H1 (cell line): ENCODE data around the gene CEMIP2. TPM values are rescaled to one million over a fixed set of nuclear protein-coding genes. Genes with fewer than 3 reads are reported as not detected.

Source experiments
- BRCA1 ChIP-seq: IDR thresholded peaks from 2 replicates; pipeline ENCODE4 v1.6.1; 2012; ENCODE audit warnings: low read depth, low read length, improper control_type of control experiment
- FOSL1 ChIP-seq: IDR thresholded peaks from 2 replicates; pipeline ENCODE4 v1.6.1; 2011; ENCODE audit warnings: mild to moderate bottlenecking, low read depth, low read length, moderate library complexity; ENCODE audit not compliant: insufficient read depth
- HDAC6 ChIP-seq: IDR thresholded peaks from one replicate; pipeline ENCODE4 v1.7.1; 2012; ENCODE audit warnings: low read depth, mild to moderate bottlenecking, inconsistent platforms, low read length, moderate library complexity
- PHF8 ChIP-seq: fragments of 200-600 bp; sonication (generic); conservative IDR thresholded peaks from 2 replicates; pipeline ENCODE4 v1.7.1; 2012; ENCODE audit warnings: low read depth, mild to moderate bottlenecking, inconsistent platforms, low read length, moderate library complexity
- SAP30 ChIP-seq: fragments of 300-600 bp; sonication (generic); IDR thresholded peaks from 2 replicates; pipeline ENCODE4 v1.7.1; 2012; ENCODE audit warnings: low read length, moderate library complexity, mild to moderate bottlenecking, inconsistent platforms; ENCODE audit not compliant: insufficient read depth, insufficient replicate concordance
- polyA plus RNA-seq, 7 experiments: library from polyadenylated mRNA; depleted of rRNA in 3 of 7; stranded (reverse) in 5 of 7; unstranded in 2 of 7; fragments of >200 nt in 5 of 7; fragments of 200-250 nt in 2 of 7; gene quantifications; 1 replicate in 5 of 7; 2 replicates in 1 of 7; 4 replicates in 1 of 7; pipeline versions ENCODE4 v1.2.1 to v1.2.3, GENCODE V29; 2011 to 2013; ENCODE audit warnings: missing spikeins in 2 of 7, mixed read lengths in 2 of 7
- total RNA-seq: library from RNA; stranded (reverse); fragmentation: NEBNext Ultra II Directional; extraction: Animal tissue kit (Norgen Biotek cat#: 25700); gene quantifications from 2 replicates; pipeline ENCODE4 v1.2.1, GENCODE V29; 2021

Gene CEMIP2
- total and polyA plus RNA-seq, 2 of the 8 experiments (the other 6 are each of a cell fraction or from before 2014, with no cell fraction given) = 25.2 to 52.1 TPM

- TF ChIP-seq HDAC6 (no peak), SAP30 (no peak), BRCA1 (no peak), FOSL1 (no peak), PHF8 (no peak)
- TF ChIP-seq, all 59 proteins: peak for 0
These were observed 14.8 kb upstream of the CEMIP2 start (continued) for GRCh38 chr9:71783120-71783523.
